Dermis microvascular lymphatic vessel endothelial cell (primary cell): Measurements from ENCODE around the gene AMBP. TPM values are rescaled to one million over a fixed set of nuclear protein-coding genes. Genes with fewer than 3 reads are reported as not detected.

Experiments
- DNase-seq, 2 donors: peaks; one replicate each; pipeline versions ENCODE4 v3.0.0 to v3.0.0-alpha.2; 2010; ENCODE audit warnings: low read depth in 2 of 2
- total RNA-seq: library from RNA; depleted of rRNA; stranded (reverse); fragments of >200 nt; gene quantifications from 2 replicates; pipeline ENCODE4 v1.2.1, GENCODE V29; 2014

Gene AMBP
- total RNA-seq, 1 donor from 2014 or later: not detected

GRCh38 chr9:114112778-114113584, 34.9 kb upstream of the AMBP start:
- DNase-seq: peak in 1 of 2 donors; percentile 17

GRCh38 chr9:114112325-114112724, 34.2 kb upstream of the AMBP start:
- no peak for DNase-seq

GRCh38 chr9:114110180-114110579, 32.1 kb upstream of the AMBP start:
- no peak for DNase-seq

- DNase-seq: no peak
Measured at GRCh38 chr9:114109124-114109523, 31.0 kb upstream of the AMBP start.

GRCh38 chr9:114108016-114108833, 30.1 kb upstream of the AMBP start:
- DNase-seq: peak; percentile 32 to 78

- no peak for DNase-seq
Measured at GRCh38 chr9:114107286-114108001, 29.3 kb upstream of the AMBP start.

GRCh38 chr9:114105236-114105635, 27.1 kb upstream of the AMBP start:
- no peak for DNase-seq

- no peak for DNase-seq
Measured at GRCh38 chr9:114102484-114102883, 24.4 kb upstream of the AMBP start.

- peak in 1 of 2 donors; percentile 28 for DNase-seq
Measured at GRCh38 chr9:114100536-114100935, 22.4 kb upstream of the AMBP start.

GRCh38 chr9:114099669-114100270, 21.7 kb upstream of the AMBP start:
- DNase-seq: no peak

GRCh38 chr9:114098936-114099668, 21.0 kb upstream of the AMBP start, which contains the start of gene KIF12:
TSS of gene KIF12 (minus strand) at chr9:114099292. CDS start at chr9:114099276, 16 bp downstream.
- no peak for DNase-seq

GRCh38 chr9:114098021-114098935, 20.2 kb upstream of the AMBP start:
- DNase-seq: peak in 1 of 2 donors; percentile 41

- peak; percentile 14 to 61 for DNase-seq
Measured at GRCh38 chr9:114097613-114098020, 19.5 kb upstream of the AMBP start.

- no peak for DNase-seq
Measured at GRCh38 chr9:114096866-114097612, 18.9 kb upstream of the AMBP start.

- peak in 1 of 2 donors; percentile 16 for DNase-seq
Measured at GRCh38 chr9:114096041-114096511, 18.0 kb upstream of the AMBP start.

GRCh38 chr9:114094971-114095370, 16.9 kb upstream of the AMBP start:
- DNase-seq: no peak

- DNase-seq: no peak
Measured at GRCh38 chr9:114093761-114094505, 15.8 kb upstream of the AMBP start.

GRCh38 chr9:114093031-114093471, 15.0 kb upstream of the AMBP start:
- no peak for DNase-seq
